ENCODE results near the gene ALS2CL.

ALS2CL gene

DNA sequence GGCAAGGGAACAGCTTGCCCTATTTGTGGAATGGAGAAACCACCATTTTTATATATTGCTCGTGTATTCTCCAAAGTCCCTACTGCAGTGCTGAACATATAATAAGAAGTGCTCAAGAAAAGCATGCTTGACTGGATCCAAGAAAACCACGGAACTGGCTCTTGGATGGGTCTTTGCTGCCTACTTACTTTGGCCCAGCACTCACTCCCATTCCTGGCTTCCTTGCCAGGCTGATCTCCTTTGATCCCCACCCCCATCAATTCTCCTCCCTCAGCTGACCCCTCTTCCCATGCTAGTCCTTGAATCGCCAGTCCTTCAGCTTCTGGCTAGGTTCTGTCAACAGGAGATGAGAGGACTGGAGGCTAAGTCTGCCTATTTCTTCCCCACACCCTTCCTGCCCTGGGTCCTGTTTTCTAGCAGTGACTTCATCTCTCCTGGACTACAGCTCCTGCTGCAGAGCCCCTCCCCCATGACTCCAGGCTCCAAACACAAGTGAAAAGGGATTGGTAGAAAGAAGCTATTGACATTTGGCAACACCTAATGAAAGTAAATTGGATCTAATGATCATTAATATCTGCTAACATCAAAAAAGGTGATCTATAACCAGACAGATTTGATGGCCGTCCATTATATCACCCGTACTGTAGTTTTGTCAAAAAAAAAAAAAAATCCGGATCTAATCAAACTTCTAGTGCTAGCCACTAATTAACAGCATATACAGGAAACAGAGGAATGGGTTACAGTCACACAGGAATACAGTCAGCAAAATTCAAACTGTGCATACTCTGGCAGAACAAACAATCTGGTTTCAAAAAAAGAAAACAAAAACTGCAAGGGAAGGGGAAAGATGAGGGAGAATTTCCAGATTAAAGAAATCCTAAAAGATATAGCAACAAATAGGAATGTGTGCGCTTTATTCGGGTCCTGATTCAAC is 73.4 kb downstream of the ALS2CL start:
- Histone ChIP-seq H3K36me3 (ENCODE audit: control insufficient read depth in 1 of 2, insufficient read depth in 2 of 2, low read length in 2 of 2) (no peaks in the 10 kb centered on the region), H3K9me3 (ENCODE audit: control insufficient read depth in 1 of 2, low read length in 2 of 2) (no peaks in the 10 kb centered on the region), H3K4me1 (ENCODE audit: control insufficient read depth in 1 of 2, insufficient read depth in 2 of 2, low read length in 2 of 2) (no peaks in the 10 kb centered on the region), H3K27ac (ENCODE audit: low read depth, low read length) (no peak overlapping the region), H3K4me3 (ENCODE audit: low read depth in 1 of 2, low read length in 2 of 2) (no peak overlapping the region), H3K27me3 (ENCODE audit: control insufficient read depth in 1 of 2, insufficient read depth in 2 of 2, low read length in 2 of 2) (peaks cover 0 to 2% of the 10 kb centered on the region in 2 donors), H3K9ac (ENCODE audit: low read depth in 1 of 2, low read length in 2 of 2) (no peak overlapping the region)
